Mucosa of descending colon (tissue), 3 donors: ENCODE results near the gene RAB11FIP3. TPM values are rescaled to one million over a fixed set of nuclear protein-coding genes. Genes with fewer than 3 reads are reported as not detected.
A peak's percentile ranks its signal among the peaks of the same experiment; 100 is the strongest.
"Not testable (repeated sequence)": the region's sequence is repeated elsewhere in the genome, so short reads cannot be mapped to it uniquely, and the experiment has no call there.

Experiments
- ATAC-seq: fragments of 200-7000 bp; cut with Tn5 transposase; one replicate; pipeline ENCODE4 v1.9.1; 2020; ENCODE audit warnings: mild to moderate bottlenecking, moderate library complexity
- DNase-seq, 3 donors: peaks; one replicate each; pipeline ENCODE4 v3.0.0-alpha.2; 2020
- H3K36me3 ChIP-seq: fragments of 200-600 bp; one replicate; pipeline ENCODE4 v1.8.0; 2021; ENCODE audit warnings: low read depth, mild to moderate bottlenecking
- H3K4me1 ChIP-seq: fragments of 200-600 bp; one replicate; pipeline ENCODE4 v1.8.0; 2021; ENCODE audit warnings: low read depth, mild to moderate bottlenecking
- H3K4me3 ChIP-seq: fragments of 200-600 bp; one replicate; pipeline ENCODE4 v1.8.0; 2021; ENCODE audit warnings: mild to moderate bottlenecking
- H3K9me3 ChIP-seq: fragments of 200-600 bp; one replicate; pipeline ENCODE4 v1.8.0; 2021; ENCODE audit warnings: mild to moderate bottlenecking
- CTCF ChIP-seq: fragments of 200-600 bp; IDR thresholded peaks from one replicate; pipeline ENCODE4 v1.8.0; 2022; ENCODE audit warnings: antibody characterized with exemption, mild to moderate bottlenecking
- intact Hi-C, 2 donors: fragments of 100-400 bp; cut with DNase I in 1 of 2; cut with micrococcal nuclease in 1 of 2; formaldehyde crosslinking; loops; one replicate each; pipeline versions ENCODE4 v1.11.0 to v1.11.1; 2022; cut with DNase I, micrococcal nuclease
- total RNA-seq, 3 donors: library from RNA; stranded (reverse); fragmentation: NEBNext Ultra II Directional in 2 of 3; extraction: Animal tissue kit (Norgen Biotek cat#: 25700) in 2 of 3; gene quantifications; one replicate each; pipeline versions ENCODE4 v1.2.1 to v1.2.4, GENCODE V29; 2021 to 2023
- donor health status: DM: no; HTN: no; CAD: no; lungs with moderate emphysema.
- donor health status: DM: no; HTN: no; CAD: no.
- donor health status: DM: no; HTN: yes; CAD: no.

The RAB11FIP3 gene
- total RNA-seq, 3 donors from 2014 or later, result 22.3 to 45.6 (median 30.7) TPM

GRCh38 chr16:414395-415169 is 10.9 kb upstream of the RAB11FIP3 start:
- H3K36me3 ChIP-seq, result no peaks in the 10 kb centered on the region
- no peak overlapping the region for H3K4me3 ChIP-seq
- intact Hi-C loops, result no loop called here
- H3K4me1 ChIP-seq, result no peaks in the 10 kb centered on the region
- no peak for TF ChIP-seq CTCF
- DNase-seq, result no peak
- H3K9me3 ChIP-seq, result no peaks in the 10 kb centered on the region
- ATAC-seq, result no peak

- H3K4me1 ChIP-seq, intact Hi-C loops, H3K36me3 ChIP-seq, H3K9me3 ChIP-seq, H3K4me3 ChIP-seq, DNase-seq, ATAC-seq: not testable (repeated sequence)
These were observed 10.3 kb upstream of the RAB11FIP3 start for GRCh38 chr16:415170-415498.

- H3K4me3 ChIP-seq, H3K9me3 ChIP-seq, intact Hi-C loops, DNase-seq, H3K36me3 ChIP-seq, ATAC-seq: not testable (repeated sequence)
- peaks cover 19% of the 10 kb centered on the region for H3K4me1 ChIP-seq
These were observed 3.3 kb upstream of the RAB11FIP3 start for GRCh38 chr16:422179-422578.

- no peak overlapping the region for H3K4me3 ChIP-seq
- ATAC-seq, result peak; percentile 32
- no peaks in the 10 kb centered on the region for H3K9me3 ChIP-seq
- TF ChIP-seq CTCF, result no peak
- no peaks in the 10 kb centered on the region for H3K36me3 ChIP-seq
- DNase-seq, result peak in 1 of 3 donors; percentile 55
- peaks cover 21% of the 10 kb centered on the region for H3K4me1 ChIP-seq
- intact Hi-C loops, result no loop called here
These were observed 1.3 kb upstream of the RAB11FIP3 start for GRCh38 chr16:424033-424622.

GRCh38 chr16:424623-425081 is 797 bp upstream of the RAB11FIP3 start:
- Histone ChIP-seq H3K36me3 (no peaks in the 10 kb centered on the region), H3K4me3 (no peak overlapping the region), H3K9me3 (no peaks in the 10 kb centered on the region), H3K4me1 (peaks cover 21% of the 10 kb centered on the region)
- intact Hi-C loops, result no loop called here
- peak; percentile 55 for ATAC-seq
- DNase-seq, result peak in 2 of 3 donors; percentile 41 to 70
- no peak for TF ChIP-seq CTCF

GRCh38 chr16:425740-426114 is 278 bp downstream of the RAB11FIP3 start:
- DNase-seq (no peak), ATAC-seq (peak; percentile 48)
- H3K9me3 ChIP-seq, result no peaks in the 10 kb centered on the region

More at GRCh38 chr16:425740-426114, 278 bp downstream of the RAB11FIP3 start:
- no peak for TF ChIP-seq CTCF
- Histone ChIP-seq H3K4me3 (peak overlapping the region; percentile 21), H3K36me3 (no peaks in the 10 kb centered on the region), H3K4me1 (peaks cover 21% of the 10 kb centered on the region)
- intact Hi-C loops, result no loop called here
